Uterus (tissue), 4 donors: Measurements from ENCODE around the gene MVP. TPM values are rescaled to one million over a fixed set of nuclear protein-coding genes. Genes with fewer than 3 reads are reported as not detected.

Experiments used
- DNase-seq, 2 donors: peaks; one replicate each; pipeline ENCODE4 v3.0.0-alpha.2; 2019 to 2020
- H3K27ac ChIP-seq, 2 donors: fragments of 200-600 bp; sonication (generic); 1 replicate in 1 of 2; 2 replicates in 1 of 2; pipeline ENCODE4 v1.5.1; 2016 to 2018
- H3K27me3 ChIP-seq, 2 donors: fragments of 200-600 bp; sonication (generic); one replicate each; pipeline ENCODE4 v1.5.1; 2018 to 2019; ENCODE audit warnings: control low read depth in 1 of 2
- H3K36me3 ChIP-seq, 2 donors: fragments of 200-600 bp; sonication (generic); one replicate each; pipeline ENCODE4 v1.5.1; 2019; ENCODE audit warnings: control low read depth in 1 of 2
- H3K4me1 ChIP-seq, 2 donors: fragments of 200-600 bp; sonication (generic); one replicate each; pipeline ENCODE4 v1.5.1; 2018 to 2019; ENCODE audit warnings: control low read depth in 1 of 2
- H3K4me3 ChIP-seq, 2 donors: fragments of 200-600 bp; sonication (generic); 1 replicate in 1 of 2; 2 replicates in 1 of 2; pipeline ENCODE4 v1.5.1; 2018 to 2019; ENCODE audit warnings: mild to moderate bottlenecking in 1 of 2
- H3K9me3 ChIP-seq, 2 donors: fragments of 200-600 bp; sonication (generic); one replicate each; pipeline ENCODE4 v1.5.1; 2019; ENCODE audit warnings: control low read depth in 1 of 2
- POLR2A ChIP-seq, 2 donors: fragments of 450-650 bp; IDR thresholded peaks; one replicate each; pipeline ENCODE4 v1.6.1; 2016; ENCODE audit warnings: antibody characterized with exemption in 2 of 2, mild to moderate bottlenecking in 1 of 2, moderate library complexity in 1 of 2
- intact Hi-C: fragments of 100-400 bp; cut with DNase I; formaldehyde crosslinking; loops from one replicate; pipeline ENCODE4 v1.15.1; 2023; ENCODE audit warnings: low total_unique reads
- total RNA-seq, 4 donors: library from RNA; depleted of rRNA in 3 of 4; stranded (reverse); fragments of >200 nt in 3 of 4; gene quantifications; one replicate each; pipeline versions ENCODE4 v1.1.0 to v1.2.4, GENCODE V29; 2014 to 2023
- TF ChIP-seq, protein P1 (sequence below), 4 experiments: fragments of 200-600 bp in 2 of 4; fragments of 450-650 bp in 2 of 4; sonication (generic) in 2 of 4; IDR thresholded peaks; one replicate each; pipeline ENCODE4 v1.5.1; 2016 to 2019; ENCODE audit warnings: antibody characterized with exemption in 4 of 4, mild to moderate bottlenecking in 2 of 4, moderate library complexity in 1 of 4
- donor health status: DM: yes; HTN: yes; CAD: no.

Gene MVP
- total RNA-seq, 4 donors from 2014 or later: 38.4 to 132 (median 67.4) TPM

DNA sequence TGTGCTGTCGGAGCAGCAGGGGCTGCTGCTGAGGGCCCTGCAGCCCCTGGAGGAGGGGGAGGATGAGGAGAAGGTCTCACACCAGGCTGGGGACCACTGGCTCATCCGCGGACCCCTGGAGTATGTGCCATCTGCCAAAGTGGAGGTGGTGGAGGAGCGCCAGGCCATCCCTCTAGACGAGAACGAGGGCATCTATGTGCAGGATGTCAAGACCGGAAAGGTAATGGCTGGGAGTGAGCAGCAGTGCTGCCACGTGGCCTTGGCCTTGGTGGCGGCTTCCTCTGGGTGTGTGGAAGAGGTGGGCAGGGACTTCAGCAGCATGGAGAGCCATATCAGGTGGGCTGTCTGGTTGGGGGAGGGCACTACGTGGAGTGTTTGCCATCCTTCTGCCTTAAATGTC is 20.0 kb downstream of the MVP start:
- TF ChIP-seq, protein P1, sequence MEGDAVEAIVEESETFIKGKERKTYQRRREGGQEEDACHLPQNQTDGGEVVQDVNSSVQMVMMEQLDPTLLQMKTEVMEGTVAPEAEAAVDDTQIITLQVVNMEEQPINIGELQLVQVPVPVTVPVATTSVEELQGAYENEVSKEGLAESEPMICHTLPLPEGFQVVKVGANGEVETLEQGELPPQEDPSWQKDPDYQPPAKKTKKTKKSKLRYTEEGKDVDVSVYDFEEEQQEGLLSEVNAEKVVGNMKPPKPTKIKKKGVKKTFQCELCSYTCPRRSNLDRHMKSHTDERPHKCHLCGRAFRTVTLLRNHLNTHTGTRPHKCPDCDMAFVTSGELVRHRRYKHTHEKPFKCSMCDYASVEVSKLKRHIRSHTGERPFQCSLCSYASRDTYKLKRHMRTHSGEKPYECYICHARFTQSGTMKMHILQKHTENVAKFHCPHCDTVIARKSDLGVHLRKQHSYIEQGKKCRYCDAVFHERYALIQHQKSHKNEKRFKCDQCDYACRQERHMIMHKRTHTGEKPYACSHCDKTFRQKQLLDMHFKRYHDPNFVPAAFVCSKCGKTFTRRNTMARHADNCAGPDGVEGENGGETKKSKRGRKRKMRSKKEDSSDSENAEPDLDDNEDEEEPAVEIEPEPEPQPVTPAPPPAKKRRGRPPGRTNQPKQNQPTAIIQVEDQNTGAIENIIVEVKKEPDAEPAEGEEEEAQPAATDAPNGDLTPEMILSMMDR (IDR thresholded peaks at IDR 0.05): no peak
- TF ChIP-seq POLR2A (IDR thresholded peaks at IDR 0.05): no peak
- no peak for DNase-seq
- Histone ChIP-seq H3K27ac (no peak overlapping the region), H3K9me3 (no peaks in the 10 kb centered on the region), H3K4me1 (no peaks in the 10 kb centered on the region), H3K36me3 (no peaks in the 10 kb centered on the region), H3K27me3 (no peaks in the 10 kb centered on the region), H3K4me3 (no peak overlapping the region)
- intact Hi-C loops: no loop called here

DNA sequence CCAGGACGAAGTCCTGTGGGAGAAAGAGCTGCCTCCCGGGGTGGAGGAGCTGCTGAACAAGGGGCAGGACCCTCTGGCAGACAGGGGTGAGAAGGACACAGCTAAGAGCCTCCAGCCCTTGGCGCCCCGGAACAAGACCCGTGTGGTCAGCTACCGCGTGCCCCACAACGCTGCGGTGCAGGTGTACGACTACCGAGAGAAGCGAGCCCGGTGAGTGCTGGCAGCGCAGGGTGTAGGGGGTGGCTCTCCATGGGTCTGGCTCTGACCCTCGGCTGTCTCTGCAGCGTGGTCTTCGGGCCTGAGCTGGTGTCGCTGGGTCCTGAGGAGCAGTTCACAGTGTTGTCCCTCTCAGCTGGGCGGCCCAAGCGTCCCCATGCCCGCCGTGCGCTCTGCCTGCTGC is 21.4 kb downstream of the MVP start:
- no peak overlapping the region for H3K4me3 ChIP-seq
- H3K27me3 ChIP-seq: no peaks in the 10 kb centered on the region
- H3K9me3 ChIP-seq: no peaks in the 10 kb centered on the region
- H3K4me1 ChIP-seq: no peaks in the 10 kb centered on the region
- no peak for TF ChIP-seq POLR2A (IDR thresholded peaks at IDR 0.05)
- TF ChIP-seq, protein P1 (IDR thresholded peaks at IDR 0.05): no peak
- H3K36me3 ChIP-seq: no peaks in the 10 kb centered on the region
- intact Hi-C loops: no loop called here
- H3K27ac ChIP-seq: no peak overlapping the region
- no peak for DNase-seq

- Histone ChIP-seq H3K27me3 (no peaks in the 10 kb centered on the region), H3K27ac (no peak overlapping the region), H3K4me1 (no peaks in the 10 kb centered on the region), H3K4me3 (no peak overlapping the region), H3K36me3 (no peaks in the 10 kb centered on the region), H3K9me3 (no peaks in the 10 kb centered on the region)
- no peak for DNase-seq
- intact Hi-C loops: no loop called here
- TF ChIP-seq POLR2A (IDR thresholded peaks at IDR 0.05): no peak
- TF ChIP-seq, protein P1 (IDR thresholded peaks at IDR 0.05): no peak
Observed at GRCh38 chr16:29842732-29843346, 22.6 kb downstream of the MVP start.

GRCh38 chr16:29843931-29844330 is 23.7 kb downstream of the MVP start:
- peak overlapping the region; percentile 55 to 65 for H3K27ac ChIP-seq
- no peaks in the 10 kb centered on the region for H3K27me3 ChIP-seq
- TF ChIP-seq POLR2A (IDR thresholded peaks at IDR 0.05): no peak
- TF ChIP-seq, protein P1 (IDR thresholded peaks at IDR 0.05): no peak
- DNase-seq: no peak
- no peaks in the 10 kb centered on the region for H3K9me3 ChIP-seq
- intact Hi-C loops: no loop called here
- no peak overlapping the region for H3K4me3 ChIP-seq
- no peaks in the 10 kb centered on the region for H3K4me1 ChIP-seq
- no peaks in the 10 kb centered on the region for H3K36me3 ChIP-seq

DNA sequence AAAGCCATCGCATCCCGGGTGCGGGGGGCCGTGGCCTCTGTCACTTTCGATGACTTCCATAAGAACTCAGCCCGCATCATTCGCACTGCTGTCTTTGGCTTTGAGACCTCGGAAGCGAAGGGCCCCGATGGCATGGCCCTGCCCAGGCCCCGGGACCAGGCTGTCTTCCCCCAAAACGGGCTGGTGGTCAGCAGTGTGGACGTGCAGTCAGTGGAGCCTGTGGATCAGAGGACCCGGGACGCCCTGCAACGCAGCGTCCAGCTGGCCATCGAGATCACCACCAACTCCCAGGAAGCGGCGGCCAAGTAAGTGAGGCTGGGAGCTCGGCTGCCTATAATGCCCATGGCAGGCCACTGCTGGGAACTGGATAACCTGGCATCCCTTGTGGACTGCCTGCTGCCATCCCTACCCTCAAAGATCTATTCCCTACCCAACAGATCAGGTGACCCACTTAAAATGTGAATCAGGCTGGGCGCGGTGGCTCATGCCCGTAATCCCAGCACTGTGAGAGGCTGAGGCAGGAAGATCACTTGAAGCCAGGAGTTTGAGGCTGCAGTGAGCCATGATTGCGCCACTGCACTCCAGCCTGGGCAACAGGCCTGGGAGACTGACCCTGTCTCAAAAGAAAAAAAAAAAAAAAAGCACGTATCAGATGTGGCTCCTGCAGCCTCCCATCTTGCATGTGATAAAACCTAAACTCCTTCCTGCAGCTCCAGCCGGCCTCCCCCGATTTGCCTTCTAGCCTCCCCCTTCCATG is 24.5 kb downstream of the MVP start:
- Histone ChIP-seq H3K27ac (peak overlapping the region; percentile 55 to 65), H3K4me1 (no peaks in the 10 kb centered on the region), H3K27me3 (no peaks in the 10 kb centered on the region), H3K36me3 (no peaks in the 10 kb centered on the region), H3K9me3 (no peaks in the 10 kb centered on the region), H3K4me3 (no peak overlapping the region)
- DNase-seq: peak; percentile 77 to 80
- intact Hi-C loops: no loop called here
- TF ChIP-seq, protein P1 (IDR thresholded peaks at IDR 0.05): no peak
- TF ChIP-seq POLR2A (IDR thresholded peaks at IDR 0.05): no peak
